Measurements from ENCODE around the gene COX7A2.

COX7A2 gene

GRCh38 chr6:75220357-75220756 lies 23.2 kb downstream of the COX7A2 start:
- DNase-seq (ENCODE audit: low spot score): no peak

GRCh38 chr6:75219263-75219662 lies 24.3 kb downstream of the COX7A2 start:
- no peak for DNase-seq (ENCODE audit: low spot score)

GRCh38 chr6:75217193-75217592 lies 26.4 kb downstream of the COX7A2 start:
- no peak for DNase-seq (ENCODE audit: low spot score)

- DNase-seq (ENCODE audit: low spot score): no peak
Measured at GRCh38 chr6:75215291-75215690, 28.3 kb downstream of the COX7A2 start.

- no peak for DNase-seq (ENCODE audit: low spot score)
Measured at GRCh38 chr6:75213732-75214131, 29.9 kb downstream of the COX7A2 start.

GRCh38 chr6:75213112-75213511 lies 30.5 kb downstream of the COX7A2 start:
- DNase-seq (ENCODE audit: low spot score): peak; percentile 62

GRCh38 chr6:75211920-75212590 lies 31.5 kb downstream of the COX7A2 start:
- DNase-seq (ENCODE audit: low spot score): no peak

- DNase-seq (ENCODE audit: low spot score): peak; percentile 70
Measured at GRCh38 chr6:75210885-75211739, 32.5 kb downstream of the COX7A2 start.

- no peak for DNase-seq (ENCODE audit: low spot score)
Measured at GRCh38 chr6:75209184-75209723, 34.3 kb downstream of the COX7A2 start.

- DNase-seq (ENCODE audit: low spot score): peak; percentile 79
Measured at GRCh38 chr6:75208298-75209183, 35.1 kb downstream of the COX7A2 start.

- no peak for DNase-seq (ENCODE audit: low spot score)
Measured at GRCh38 chr6:75206576-75207342, 36.8 kb downstream of the COX7A2 start.

GRCh38 chr6:75205776-75206575 lies 37.6 kb downstream of the COX7A2 start, which contains the start of gene COL12A1:
Gene COL12A1, minus strand, starts transcription at chr6:75206053. Its CDS starts 3,261 bp downstream, at chr6:75202792.
- no peak for DNase-seq (ENCODE audit: low spot score)

GRCh38 chr6:75204959-75205775 lies 38.4 kb downstream of the COX7A2 start:
- no peak for DNase-seq (ENCODE audit: low spot score)

GRCh38 chr6:75204217-75204958 lies 39.2 kb downstream of the COX7A2 start:
- no peak for DNase-seq (ENCODE audit: low spot score)

- no peak for DNase-seq (ENCODE audit: low spot score)
Measured at GRCh38 chr6:75203721-75204120, 39.9 kb downstream of the COX7A2 start.

- no peak for DNase-seq (ENCODE audit: low spot score)
Measured at GRCh38 chr6:75202676-75203131, 40.9 kb downstream of the COX7A2 start.

- no peak for DNase-seq (ENCODE audit: low spot score)
Measured at GRCh38 chr6:75201901-75202672, 41.5 kb downstream of the COX7A2 start.

GRCh38 chr6:75201021-75201420 lies 42.6 kb downstream of the COX7A2 start:
- no peak for DNase-seq (ENCODE audit: low spot score)
